HS-27A (cell line): Measurements from ENCODE around the gene AP3B2.
"Not testable (repeated sequence)": the region's sequence is repeated elsewhere in the genome, so short reads cannot be mapped to it uniquely, and the experiment has no call there.

ENCODE experiments used
- DNase-seq: peaks from one replicate; pipeline ENCODE4 v3.0.0-alpha.2; 2012; ENCODE audit warnings: low read depth, missing footprints

AP3B2 gene

DNA sequence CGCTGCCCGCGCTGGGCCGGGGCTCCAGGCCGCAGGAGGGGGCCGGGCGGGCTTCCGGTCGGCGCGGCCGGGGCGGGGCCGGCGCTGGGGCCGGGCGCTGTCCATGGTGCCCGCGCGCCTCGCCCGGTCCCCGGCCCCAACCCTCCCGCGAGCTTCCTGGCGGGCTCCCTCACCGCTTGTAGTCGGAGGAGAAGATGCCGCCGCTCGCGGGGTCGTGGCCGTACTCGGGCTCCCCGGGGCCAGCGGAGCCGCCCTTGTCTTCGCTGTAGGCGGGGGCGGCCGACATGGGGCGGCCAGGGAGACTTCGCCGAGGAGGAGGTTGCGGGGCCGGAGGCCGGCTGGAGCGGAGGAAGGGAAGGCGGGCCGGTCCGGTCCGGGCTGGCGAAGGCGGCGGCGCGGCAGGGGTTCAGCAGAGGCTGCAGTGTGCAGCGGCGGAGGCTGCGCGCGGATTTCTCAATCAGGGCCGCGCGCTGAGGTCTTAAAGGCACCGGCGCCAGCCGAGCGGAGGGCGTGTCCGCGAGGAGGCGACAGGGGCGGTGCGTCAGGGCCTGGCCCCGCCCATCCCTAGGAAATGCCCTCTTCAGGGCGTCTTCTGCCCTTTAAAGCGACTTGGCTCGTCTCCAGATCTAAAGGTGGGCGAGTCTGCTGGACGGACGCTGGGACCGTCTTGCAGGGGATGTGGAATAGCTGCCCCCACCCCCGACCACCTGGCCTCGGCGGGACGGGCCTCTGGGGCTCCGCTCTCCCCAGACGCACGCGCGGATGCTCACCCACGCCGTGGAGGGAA, at the start of gene AP3B2:
Gene AP3B2 (minus strand): TSS at position 455 of the 787 bp plus-strand sequence. CDS start 169 bp downstream, at position 286.
- DNase-seq, result peak; percentile 24

GRCh38 chr15:82751308-82751707, 41.6 kb upstream of the AP3B2 start:
- DNase-seq, result no peak

DNA sequence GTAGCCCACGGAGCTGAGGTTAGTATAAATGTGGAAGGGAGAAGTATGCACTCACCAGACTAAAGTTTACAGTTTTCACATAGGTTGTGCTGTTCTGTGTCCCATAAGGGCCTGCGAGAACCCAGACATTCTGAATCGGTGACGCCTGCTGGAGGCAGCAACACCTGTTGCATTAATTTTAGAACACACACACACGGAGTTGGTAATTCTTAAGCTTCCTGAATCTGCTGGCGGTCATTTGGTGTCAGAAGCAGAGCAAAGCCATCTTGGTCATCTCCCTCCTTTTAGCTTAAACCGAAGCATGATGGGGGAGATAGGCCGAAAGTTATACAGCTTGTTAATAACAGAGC, 41.1 kb upstream of the AP3B2 start:
- DNase-seq, result no peak

DNA sequence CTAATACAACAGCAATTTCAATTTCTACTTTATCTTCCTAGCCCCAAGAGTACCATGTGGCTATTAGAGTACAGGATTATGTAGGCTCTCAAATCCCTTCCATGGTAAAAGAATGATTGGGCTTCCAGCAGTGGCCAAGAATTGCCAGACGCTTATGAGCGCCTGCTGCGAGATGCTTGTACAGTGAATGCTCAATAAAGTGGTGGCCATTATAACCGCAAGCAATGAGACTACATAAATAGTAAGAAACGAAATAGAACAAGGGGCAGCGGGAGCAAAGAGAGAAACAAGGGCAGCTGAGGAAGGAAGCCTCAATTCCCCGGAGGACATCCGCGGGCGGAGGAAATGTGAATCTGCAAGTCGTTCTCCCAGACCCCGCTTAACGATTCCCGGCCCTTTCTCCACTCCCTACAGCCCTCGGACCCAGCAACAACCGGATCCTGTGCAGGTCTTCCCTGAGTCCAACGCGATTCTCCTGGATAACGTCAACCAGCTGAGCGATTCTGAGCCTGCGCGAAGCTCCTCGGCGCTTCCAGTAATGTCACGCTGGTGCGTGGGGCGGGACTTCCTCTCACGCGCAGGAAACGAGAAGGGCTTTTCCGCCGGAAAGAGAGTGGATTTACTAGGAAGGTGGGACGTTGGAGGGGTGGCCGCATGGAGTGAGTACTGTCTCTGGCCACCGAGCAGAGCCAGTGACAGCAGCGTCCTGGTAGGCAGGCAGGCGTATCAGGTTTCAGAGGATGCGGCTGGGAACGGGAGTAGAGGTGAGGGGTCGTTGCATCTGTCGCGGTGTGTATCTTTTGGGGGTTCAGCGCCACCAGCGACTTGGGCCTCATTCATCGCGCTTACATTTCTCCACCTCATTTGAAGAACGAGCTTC, 40.5 kb upstream of the AP3B2 start:
- peak; percentile 93 for DNase-seq

DNA sequence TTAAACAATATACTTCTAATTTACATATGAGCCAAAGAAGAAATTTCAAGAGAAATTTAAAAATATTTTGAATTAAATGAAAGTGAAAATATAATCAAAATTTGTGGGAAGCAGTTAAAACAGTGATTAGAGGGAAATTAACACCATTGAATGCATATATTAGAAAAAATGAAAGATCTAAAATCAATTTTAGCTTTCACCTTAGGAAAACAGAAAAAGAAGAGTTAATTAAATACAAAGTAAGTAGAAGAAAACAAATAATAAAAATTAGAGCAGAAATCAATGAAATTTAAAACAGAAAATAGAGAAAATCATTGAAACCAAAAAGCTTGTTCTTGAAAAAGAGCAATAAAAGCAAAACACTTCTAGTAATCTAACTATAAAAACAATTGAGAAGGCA, 38.6 kb upstream of the AP3B2 start:
- no peak for DNase-seq

- no peak for DNase-seq
Observed at GRCh38 chr15:82743810-82744209, 34.1 kb upstream of the AP3B2 start.

- no peak for DNase-seq
Observed at GRCh38 chr15:82742134-82742533, 32.5 kb upstream of the AP3B2 start.

DNA sequence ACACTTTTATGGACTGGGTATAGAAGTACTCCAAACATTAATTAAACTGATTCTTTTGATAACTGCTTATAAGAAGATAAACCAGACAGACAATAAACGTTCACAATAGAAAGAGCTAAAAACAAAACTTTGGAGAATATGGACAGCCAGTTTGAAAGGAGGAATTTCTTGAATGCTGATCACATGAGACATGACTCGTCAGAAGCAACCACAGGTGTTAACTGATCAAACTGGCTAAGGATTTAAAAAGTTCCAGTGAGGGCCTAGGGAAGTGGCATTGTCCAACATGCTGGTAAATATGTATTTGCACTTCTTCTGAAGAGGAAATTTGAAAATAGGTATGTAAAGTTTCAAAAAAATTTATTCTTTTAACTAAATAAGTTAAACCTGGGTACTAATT, 29.4 kb upstream of the AP3B2 start:
- no peak for DNase-seq

DNA sequence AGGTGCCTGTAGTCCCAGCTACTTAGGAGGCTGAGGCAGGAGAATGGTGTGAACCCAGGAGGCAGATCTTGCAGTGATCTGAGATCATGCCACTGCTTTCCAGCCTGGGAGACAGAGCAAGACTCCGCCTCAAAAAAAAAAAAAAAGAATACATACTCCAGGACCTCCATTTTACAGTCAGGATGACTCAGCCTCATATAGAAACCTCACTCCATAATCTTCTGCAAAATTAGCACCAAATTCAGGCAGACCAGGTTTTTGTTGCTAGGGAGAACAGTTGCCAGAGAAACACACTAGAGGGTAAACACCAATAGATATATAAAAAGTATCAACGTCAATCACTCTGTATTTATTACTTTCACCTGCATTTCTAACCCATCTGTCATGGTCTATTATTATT, 28.3 kb upstream of the AP3B2 start:
- no peak for DNase-seq

- DNase-seq, result no peak
Observed at GRCh38 chr15:82731527-82731926, 21.9 kb upstream of the AP3B2 start.

GRCh38 chr15:82730022-82730530, 20.4 kb upstream of the AP3B2 start:
- DNase-seq, result no peak

DNA sequence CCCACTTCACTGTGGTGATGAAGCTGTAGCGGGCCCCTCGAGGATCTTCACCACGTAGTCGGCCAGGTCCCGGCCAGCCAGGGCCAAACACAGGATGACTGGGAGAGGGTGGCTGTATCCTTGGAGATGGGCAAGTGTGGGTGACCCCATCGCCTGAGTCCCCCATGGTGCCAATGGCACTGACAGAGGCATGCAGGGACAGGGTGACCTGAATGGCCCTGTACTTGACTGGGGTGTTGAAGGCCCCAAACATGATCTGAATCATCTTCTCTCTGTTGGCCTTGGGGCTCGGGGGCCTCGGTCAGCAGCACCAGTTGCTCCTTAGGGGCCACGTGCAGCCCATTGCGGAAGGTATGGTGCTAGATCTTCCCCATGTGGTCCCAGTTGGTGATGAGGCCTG, 17.1 kb upstream of the AP3B2 start:
- DNase-seq, result no peak

DNA sequence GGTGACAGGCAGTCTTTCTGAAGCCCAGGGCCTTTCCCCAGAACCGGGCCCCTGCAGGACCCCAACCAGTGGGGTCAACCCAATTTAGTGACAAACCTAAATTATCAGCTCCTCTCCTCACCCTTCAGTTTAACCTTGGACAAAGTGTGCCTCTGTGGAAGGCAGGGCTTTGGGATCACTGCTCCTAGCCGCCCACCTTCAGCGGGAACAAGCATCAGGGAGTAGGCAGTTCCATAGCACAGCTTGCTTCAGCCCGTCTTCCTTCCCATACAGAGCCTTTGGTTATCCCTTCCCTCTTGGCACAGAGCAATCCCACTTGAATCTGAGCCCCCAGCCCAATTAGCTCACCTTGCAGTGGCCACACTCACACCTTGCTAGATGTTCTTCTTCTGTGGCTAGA, 5.3 kb upstream of the AP3B2 start:
- no peak for DNase-seq

GRCh38 chr15:82714016-82714415, 4.3 kb upstream of the AP3B2 start:
- DNase-seq, result no peak

DNA sequence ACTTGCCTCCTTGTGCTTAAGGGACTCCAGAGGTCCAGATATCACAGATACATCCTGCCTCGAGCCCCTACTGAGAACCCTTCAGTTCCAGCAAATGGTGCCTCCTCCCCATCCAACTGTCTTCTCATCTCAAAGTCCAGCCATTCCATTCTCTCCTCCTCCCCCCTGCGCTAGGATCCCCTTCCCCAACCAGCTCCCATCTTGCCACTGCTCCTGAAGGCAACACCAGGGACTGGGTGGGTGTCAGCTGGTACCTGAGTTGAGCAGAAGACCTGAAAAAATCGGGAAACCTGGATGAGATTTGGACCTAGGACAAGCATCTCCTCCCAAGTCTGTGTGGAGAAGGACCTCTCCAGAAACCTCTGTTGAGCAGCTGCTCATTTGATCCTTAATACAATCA, 2.4 kb upstream of the AP3B2 start:
- DNase-seq, result no peak

- no peak for DNase-seq
Observed at GRCh38 chr15:82710926-82711490, 1.3 kb upstream of the AP3B2 start.

DNA sequence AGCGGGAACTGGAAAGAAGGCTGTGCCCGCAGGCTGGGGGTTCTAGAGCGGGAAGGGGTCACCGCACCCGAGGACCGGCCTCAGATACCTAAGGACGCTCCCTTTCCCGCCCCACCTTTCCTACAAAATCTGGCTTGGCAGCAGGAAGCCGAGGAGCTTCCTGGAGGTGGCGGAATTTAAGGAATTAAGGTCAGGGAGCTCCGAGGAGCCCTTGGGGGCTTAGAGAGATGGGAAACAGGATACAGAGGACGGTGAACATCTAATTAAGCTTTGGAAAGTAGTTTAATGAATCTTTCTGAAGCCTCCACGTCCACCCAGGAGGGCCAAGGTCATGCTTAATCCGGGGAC, 507 bp upstream of the AP3B2 start:
- DNase-seq, result no peak

GRCh38 chr15:82709081-82709420, 624 bp downstream of the AP3B2 start:
- DNase-seq, result no peak

DNA sequence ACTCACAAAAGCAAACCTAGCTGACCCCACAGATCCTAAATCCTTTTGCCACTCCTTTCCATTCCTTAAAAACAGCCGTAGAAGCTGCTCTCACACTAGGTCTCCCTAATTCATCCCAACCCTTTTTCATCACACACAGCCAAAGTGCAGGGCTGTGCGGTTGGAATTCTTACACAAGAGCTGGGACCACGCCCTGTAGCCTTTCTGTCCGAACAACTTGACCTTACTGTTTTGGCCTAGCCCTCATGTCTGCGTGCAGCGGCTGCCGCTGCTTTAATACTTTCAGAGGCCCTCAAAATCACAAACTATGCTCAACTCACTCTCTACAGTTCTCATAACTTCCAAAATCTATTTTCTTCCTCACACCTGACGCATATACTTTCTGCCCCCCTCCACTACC, 3.8 kb downstream of the AP3B2 start:
- not testable (repeated sequence) for DNase-seq

DNA sequence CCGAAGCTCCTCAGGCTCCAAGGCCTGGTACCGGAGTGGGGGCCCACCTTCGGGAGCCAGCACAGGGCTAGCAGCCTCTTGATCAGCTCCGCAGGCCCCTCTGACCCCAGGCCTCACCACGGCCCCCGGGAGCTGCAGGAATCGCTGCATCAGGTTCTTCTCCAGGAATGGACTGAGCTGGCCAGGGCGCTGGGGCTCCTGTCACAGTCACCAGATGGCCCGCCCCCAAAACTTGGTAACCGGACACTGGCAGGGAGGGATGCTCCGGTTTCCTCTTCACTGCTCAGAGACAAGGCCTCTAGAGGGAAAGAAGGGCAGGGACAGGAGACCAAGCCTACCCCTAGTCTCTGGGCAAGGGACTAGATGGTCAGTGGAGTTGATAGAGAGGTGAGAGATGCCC, 9.9 kb downstream of the AP3B2 start:
- DNase-seq, result no peak

GRCh38 chr15:82698711-82699345, 10.8 kb downstream of the AP3B2 start:
- DNase-seq, result no peak

- DNase-seq, result no peak
Observed at GRCh38 chr15:82697735-82698407, 11.8 kb downstream of the AP3B2 start.
